GM12878 (cell line): ENCODE data around the gene FBXO3.

Experiments used
- ESRRA ChIP-seq: IDR thresholded peaks from 2 replicates; pipeline ENCODE4 v1.6.1; 2012; ENCODE audit warnings: mild to moderate bottlenecking, low read length, improper control_type of control experiment
- IKZF1 ChIP-seq: fragments of 450-650 bp; conservative IDR thresholded peaks from 2 replicates; pipeline ENCODE4 v1.6.1; 2017; ENCODE audit warnings: antibody characterized with exemption, mild to moderate bottlenecking
- POLR2AphosphoS5 ChIP-seq: IDR thresholded peaks from 2 replicates; pipeline ENCODE4 v1.6.1; 2011; ENCODE audit warnings: mild to moderate bottlenecking, low read length, inconsistent platforms
- RCOR1 ChIP-seq: conservative IDR thresholded peaks from 2 replicates; pipeline ENCODE4 v1.6.1; 2012; ENCODE audit warnings: low read depth, low read length, improper control_type of control experiment
- TARDBP ChIP-seq: IDR thresholded peaks from 2 replicates; pipeline ENCODE4 v1.6.1; 2016; ENCODE audit warnings: borderline replicate concordance
- TF ChIP-seq, protein P1 (sequence below), 3 experiments: IDR thresholded peaks in 2 of 3; conservative IDR thresholded peaks in 1 of 3; 2 replicates each; pipeline ENCODE4 v1.5.1; 2011; ENCODE audit warnings: low read depth in 3 of 3, low read length in 3 of 3, mild to moderate bottlenecking in 3 of 3, control low read depth in 2 of 3, moderate library complexity in 2 of 3, inconsistent platforms in 1 of 3, mixed read lengths in 1 of 3; ENCODE audit not compliant: control insufficient read depth in 2 of 3, insufficient read depth in 1 of 3; ENCODE audit errors: extremely low read depth in 1 of 3
- TF ChIP-seq, protein P2 (sequence below): fragments of 450-650 bp; IDR thresholded peaks from 2 replicates; pipeline ENCODE4 v1.6.1; 2017; ENCODE audit warnings: mild to moderate bottlenecking, low read depth, inconsistent platforms; ENCODE audit not compliant: poor library complexity, severe bottlenecking
- TF ChIP-seq, protein P3 (sequence below): IDR thresholded peaks from 2 replicates; pipeline ENCODE4 v1.6.1; 2011; ENCODE audit warnings: low read depth, mild to moderate bottlenecking, low read length, moderate library complexity, borderline replicate concordance; ENCODE audit errors: extremely low read depth
- TF ChIP-seq, protein P4 (sequence below): IDR thresholded peaks from 2 replicates; pipeline ENCODE4 v1.6.1; 2012; ENCODE audit warnings: improper control_type of control experiment, low read depth, low read length; ENCODE audit not compliant: insufficient replicate concordance
- TF ChIP-seq, protein P5 (sequence below): fragments of 450-650 bp; IDR thresholded peaks from 2 replicates; pipeline ENCODE4 v1.6.1; 2016; ENCODE audit warnings: mild to moderate bottlenecking, moderate library complexity, borderline replicate concordance

DNA sequence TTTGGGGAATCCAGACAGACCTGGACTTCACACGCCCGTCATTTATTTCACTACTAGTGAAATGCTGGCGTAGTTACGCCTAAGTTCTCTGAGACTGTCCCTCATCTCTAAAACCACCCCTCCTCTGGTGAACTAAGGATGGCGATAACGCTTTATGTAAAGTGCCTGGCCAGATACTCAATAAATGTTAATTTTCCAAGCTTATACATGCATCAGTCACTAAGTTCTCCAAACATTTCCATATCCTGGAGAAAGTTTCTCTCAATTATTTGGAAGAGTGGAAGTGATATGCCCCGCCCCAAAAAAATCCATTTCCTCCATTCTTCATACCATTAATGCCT is 1.1 kb upstream of the FBXO3 start:
- TF ChIP-seq, protein P1, sequence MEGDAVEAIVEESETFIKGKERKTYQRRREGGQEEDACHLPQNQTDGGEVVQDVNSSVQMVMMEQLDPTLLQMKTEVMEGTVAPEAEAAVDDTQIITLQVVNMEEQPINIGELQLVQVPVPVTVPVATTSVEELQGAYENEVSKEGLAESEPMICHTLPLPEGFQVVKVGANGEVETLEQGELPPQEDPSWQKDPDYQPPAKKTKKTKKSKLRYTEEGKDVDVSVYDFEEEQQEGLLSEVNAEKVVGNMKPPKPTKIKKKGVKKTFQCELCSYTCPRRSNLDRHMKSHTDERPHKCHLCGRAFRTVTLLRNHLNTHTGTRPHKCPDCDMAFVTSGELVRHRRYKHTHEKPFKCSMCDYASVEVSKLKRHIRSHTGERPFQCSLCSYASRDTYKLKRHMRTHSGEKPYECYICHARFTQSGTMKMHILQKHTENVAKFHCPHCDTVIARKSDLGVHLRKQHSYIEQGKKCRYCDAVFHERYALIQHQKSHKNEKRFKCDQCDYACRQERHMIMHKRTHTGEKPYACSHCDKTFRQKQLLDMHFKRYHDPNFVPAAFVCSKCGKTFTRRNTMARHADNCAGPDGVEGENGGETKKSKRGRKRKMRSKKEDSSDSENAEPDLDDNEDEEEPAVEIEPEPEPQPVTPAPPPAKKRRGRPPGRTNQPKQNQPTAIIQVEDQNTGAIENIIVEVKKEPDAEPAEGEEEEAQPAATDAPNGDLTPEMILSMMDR (IDR thresholded peaks at IDR 0.05 in 2 of 3, conservative IDR thresholded peaks at IDR 0.05 in 1 of 3; ENCODE audit: control insufficient read depth in 2 of 3, extremely low read depth in 1 of 3, insufficient read depth in 1 of 3, low read depth in 3 of 3, low read length in 3 of 3), result no peak
- TF ChIP-seq ESRRA (no peak), TARDBP (no peak), IKZF1 (0 out of 2 replicates have a peak, but pooled peaks have one; percentile 7), RCOR1 (no peak), POLR2AphosphoS5 (no peak)
- TF ChIP-seq, protein P2, sequence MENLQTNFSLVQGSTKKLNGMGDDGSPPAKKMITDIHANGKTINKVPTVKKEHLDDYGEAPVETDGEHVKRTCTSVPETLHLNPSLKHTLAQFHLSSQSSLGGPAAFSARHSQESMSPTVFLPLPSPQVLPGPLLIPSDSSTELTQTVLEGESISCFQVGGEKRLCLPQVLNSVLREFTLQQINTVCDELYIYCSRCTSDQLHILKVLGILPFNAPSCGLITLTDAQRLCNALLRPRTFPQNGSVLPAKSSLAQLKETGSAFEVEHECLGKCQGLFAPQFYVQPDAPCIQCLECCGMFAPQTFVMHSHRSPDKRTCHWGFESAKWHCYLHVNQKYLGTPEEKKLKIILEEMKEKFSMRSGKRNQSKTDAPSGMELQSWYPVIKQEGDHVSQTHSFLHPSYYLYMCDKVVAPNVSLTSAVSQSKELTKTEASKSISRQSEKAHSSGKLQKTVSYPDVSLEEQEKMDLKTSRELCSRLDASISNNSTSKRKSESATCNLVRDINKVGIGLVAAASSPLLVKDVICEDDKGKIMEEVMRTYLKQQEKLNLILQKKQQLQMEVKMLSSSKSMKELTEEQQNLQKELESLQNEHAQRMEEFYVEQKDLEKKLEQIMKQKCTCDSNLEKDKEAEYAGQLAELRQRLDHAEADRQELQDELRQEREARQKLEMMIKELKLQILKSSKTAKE, result no peak
- TF ChIP-seq, protein P3, sequence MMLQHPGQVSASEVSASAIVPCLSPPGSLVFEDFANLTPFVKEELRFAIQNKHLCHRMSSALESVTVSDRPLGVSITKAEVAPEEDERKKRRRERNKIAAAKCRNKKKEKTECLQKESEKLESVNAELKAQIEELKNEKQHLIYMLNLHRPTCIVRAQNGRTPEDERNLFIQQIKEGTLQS, result no peak
- TF ChIP-seq, protein P4, sequence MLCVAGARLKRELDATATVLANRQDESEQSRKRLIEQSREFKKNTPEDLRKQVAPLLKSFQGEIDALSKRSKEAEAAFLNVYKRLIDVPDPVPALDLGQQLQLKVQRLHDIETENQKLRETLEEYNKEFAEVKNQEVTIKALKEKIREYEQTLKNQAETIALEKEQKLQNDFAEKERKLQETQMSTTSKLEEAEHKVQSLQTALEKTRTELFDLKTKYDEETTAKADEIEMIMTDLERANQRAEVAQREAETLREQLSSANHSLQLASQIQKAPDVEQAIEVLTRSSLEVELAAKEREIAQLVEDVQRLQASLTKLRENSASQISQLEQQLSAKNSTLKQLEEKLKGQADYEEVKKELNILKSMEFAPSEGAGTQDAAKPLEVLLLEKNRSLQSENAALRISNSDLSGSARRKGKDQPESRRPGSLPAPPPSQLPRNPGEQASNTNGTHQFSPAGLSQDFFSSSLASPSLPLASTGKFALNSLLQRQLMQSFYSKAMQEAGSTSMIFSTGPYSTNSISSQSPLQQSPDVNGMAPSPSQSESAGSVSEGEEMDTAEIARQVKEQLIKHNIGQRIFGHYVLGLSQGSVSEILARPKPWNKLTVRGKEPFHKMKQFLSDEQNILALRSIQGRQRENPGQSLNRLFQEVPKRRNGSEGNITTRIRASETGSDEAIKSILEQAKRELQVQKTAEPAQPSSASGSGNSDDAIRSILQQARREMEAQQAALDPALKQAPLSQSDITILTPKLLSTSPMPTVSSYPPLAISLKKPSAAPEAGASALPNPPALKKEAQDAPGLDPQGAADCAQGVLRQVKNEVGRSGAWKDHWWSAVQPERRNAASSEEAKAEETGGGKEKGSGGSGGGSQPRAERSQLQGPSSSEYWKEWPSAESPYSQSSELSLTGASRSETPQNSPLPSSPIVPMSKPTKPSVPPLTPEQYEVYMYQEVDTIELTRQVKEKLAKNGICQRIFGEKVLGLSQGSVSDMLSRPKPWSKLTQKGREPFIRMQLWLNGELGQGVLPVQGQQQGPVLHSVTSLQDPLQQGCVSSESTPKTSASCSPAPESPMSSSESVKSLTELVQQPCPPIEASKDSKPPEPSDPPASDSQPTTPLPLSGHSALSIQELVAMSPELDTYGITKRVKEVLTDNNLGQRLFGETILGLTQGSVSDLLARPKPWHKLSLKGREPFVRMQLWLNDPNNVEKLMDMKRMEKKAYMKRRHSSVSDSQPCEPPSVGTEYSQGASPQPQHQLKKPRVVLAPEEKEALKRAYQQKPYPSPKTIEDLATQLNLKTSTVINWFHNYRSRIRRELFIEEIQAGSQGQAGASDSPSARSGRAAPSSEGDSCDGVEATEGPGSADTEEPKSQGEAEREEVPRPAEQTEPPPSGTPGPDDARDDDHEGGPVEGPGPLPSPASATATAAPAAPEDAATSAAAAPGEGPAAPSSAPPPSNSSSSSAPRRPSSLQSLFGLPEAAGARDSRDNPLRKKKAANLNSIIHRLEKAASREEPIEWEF, result no peak
- TF ChIP-seq, protein P5, sequence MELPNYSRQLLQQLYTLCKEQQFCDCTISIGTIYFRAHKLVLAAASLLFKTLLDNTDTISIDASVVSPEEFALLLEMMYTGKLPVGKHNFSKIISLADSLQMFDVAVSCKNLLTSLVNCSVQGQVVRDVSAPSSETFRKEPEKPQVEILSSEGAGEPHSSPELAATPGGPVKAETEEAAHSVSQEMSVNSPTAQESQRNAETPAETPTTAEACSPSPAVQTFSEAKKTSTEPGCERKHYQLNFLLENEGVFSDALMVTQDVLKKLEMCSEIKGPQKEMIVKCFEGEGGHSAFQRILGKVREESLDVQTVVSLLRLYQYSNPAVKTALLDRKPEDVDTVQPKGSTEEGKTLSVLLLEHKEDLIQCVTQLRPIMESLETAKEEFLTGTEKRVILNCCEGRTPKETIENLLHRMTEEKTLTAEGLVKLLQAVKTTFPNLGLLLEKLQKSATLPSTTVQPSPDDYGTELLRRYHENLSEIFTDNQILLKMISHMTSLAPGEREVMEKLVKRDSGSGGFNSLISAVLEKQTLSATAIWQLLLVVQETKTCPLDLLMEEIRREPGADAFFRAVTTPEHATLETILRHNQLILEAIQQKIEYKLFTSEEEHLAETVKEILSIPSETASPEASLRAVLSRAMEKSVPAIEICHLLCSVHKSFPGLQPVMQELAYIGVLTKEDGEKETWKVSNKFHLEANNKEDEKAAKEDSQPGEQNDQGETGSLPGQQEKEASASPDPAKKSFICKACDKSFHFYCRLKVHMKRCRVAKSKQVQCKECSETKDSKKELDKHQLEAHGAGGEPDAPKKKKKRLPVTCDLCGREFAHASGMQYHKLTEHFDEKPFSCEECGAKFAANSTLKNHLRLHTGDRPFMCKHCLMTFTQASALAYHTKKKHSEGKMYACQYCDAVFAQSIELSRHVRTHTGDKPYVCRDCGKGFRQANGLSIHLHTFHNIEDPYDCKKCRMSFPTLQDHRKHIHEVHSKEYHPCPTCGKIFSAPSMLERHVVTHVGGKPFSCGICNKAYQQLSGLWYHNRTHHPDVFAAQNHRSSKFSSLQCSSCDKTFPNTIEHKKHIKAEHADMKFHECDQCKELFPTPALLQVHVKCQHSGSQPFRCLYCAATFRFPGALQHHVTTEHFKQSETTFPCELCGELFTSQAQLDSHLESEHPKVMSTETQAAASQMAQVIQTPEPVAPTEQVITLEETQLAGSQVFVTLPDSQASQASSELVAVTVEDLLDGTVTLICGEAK, result no peak
